Activated CD4-positive, alpha-beta memory T cell treated with anti-CD3 and anti-CD28 coated beads for 36 hours (primary cell): ENCODE data around the gene RTKN2. TPM values are rescaled to one million over a fixed set of nuclear protein-coding genes. Genes with fewer than 3 reads are reported as not detected.

ENCODE experiments used
- CTCF ChIA-PET: fragments of 350-600 bp; sonication (Branson Sonifier 250); formaldehyde crosslinking; loops from one replicate; lab custom pipeline; 2021; ENCODE audit warnings: antibody characterized with exemption, inconsistent platforms; lab: Charles Lee
- POLR2A ChIA-PET: fragments of 350-600 bp; sonication (Branson Sonifier 250); formaldehyde crosslinking; loops from one replicate; lab custom pipeline; 2021; ENCODE audit warnings: antibody characterized with exemption; lab: Charles Lee
- DNase-seq: peaks from one replicate; pipeline ENCODE4 v3.0.0-alpha.2; 2020
- H3K27ac Mint-ChIP-seq: one replicate; pipeline ENCODE4 v1.8.0; 2021; ENCODE audit warnings: mixed read lengths
- H3K27me3 Mint-ChIP-seq: one replicate; pipeline ENCODE4 v1.8.0; 2021; ENCODE audit warnings: mixed read lengths
- H3K36me3 Mint-ChIP-seq: one replicate; pipeline ENCODE4 v1.8.0; 2021; ENCODE audit warnings: mixed read lengths
- H3K4me1 Mint-ChIP-seq: one replicate; pipeline ENCODE4 v1.8.0; 2021; ENCODE audit warnings: low read depth, mixed read lengths
- H3K4me3 Mint-ChIP-seq: one replicate; pipeline ENCODE4 v1.8.0; 2021; ENCODE audit warnings: mild to moderate bottlenecking, mixed read lengths
- H3K9me3 Mint-ChIP-seq: one replicate; pipeline ENCODE4 v1.8.0; 2021; ENCODE audit warnings: mixed read lengths
- intact Hi-C: fragments of 100-400 bp; cut with micrococcal nuclease; formaldehyde crosslinking; loops from one replicate; pipeline ENCODE4 v1.15.1; 2023
- total RNA-seq, 2 experiments: library from RNA; stranded (reverse); gene quantifications; one replicate each; pipeline ENCODE4 v1.2.3, GENCODE V29; 2021

Gene RTKN2
- total RNA-seq, 2 experiments from 2014 or later: 5.1 to 5.9 TPM

DNA sequence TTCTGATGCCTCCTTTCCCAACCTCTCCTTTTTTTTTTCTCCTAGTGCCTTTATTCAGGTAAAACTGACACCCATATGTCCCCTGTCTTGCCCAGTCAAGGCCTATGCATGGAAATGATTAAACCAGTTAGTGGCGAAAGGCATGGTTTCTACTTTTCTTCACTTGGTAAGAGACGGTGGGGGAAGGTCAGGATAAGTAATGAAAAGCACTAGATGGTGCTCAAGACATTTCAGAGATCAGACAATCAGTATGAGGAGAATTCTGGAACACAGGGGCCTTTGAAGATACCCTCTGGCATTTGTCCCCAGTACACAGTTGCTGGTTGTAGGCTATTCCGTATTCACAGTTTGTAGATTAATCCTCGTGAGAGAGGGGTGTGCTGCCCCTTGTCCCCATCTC is 121.2 kb downstream of the RTKN2 start:
- Mint-ChIP-seq H3K4me1 (peaks cover 3% of the 10 kb centered on the region), H3K27ac (no peak overlapping the region), H3K9me3 (peaks cover 21% of the 10 kb centered on the region), H3K36me3 (peaks cover 5% of the 10 kb centered on the region), H3K4me3 (no peak overlapping the region), H3K27me3 (no peaks in the 10 kb centered on the region)
- POLR2A ChIA-PET: no interaction called here
- DNase-seq: no peak
- intact Hi-C loops: no loop called here
- CTCF ChIA-PET: no interaction called here

DNA sequence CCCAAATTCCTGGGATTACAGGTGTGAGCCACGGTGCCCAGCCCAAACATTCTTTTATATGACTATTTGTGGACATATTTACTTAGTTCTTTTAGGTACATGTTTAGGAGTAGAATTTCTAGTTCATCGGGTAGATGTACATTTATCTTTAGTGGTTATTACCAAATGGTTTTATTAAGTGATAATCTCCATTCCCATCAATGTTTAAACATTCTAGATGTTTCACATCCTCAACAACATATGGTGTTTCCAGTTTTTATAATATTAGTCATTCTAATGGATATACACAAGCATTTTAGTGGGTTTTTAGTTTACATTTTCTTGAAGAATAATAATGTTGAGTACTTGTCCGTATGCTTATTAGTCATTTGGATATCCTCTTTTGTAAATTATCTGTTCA is 131.7 kb downstream of the RTKN2 start:
- POLR2A ChIA-PET: no interaction called here
- Mint-ChIP-seq H3K27me3 (no peaks in the 10 kb centered on the region), H3K27ac (no peak overlapping the region), H3K9me3 (peaks cover 14% of the 10 kb centered on the region), H3K4me3 (no peak overlapping the region), H3K4me1 (peaks cover 5% of the 10 kb centered on the region), H3K36me3 (peaks cover 3% of the 10 kb centered on the region)
- CTCF ChIA-PET: no interaction called here
- no peak for DNase-seq
- intact Hi-C loops: no loop called here

DNA sequence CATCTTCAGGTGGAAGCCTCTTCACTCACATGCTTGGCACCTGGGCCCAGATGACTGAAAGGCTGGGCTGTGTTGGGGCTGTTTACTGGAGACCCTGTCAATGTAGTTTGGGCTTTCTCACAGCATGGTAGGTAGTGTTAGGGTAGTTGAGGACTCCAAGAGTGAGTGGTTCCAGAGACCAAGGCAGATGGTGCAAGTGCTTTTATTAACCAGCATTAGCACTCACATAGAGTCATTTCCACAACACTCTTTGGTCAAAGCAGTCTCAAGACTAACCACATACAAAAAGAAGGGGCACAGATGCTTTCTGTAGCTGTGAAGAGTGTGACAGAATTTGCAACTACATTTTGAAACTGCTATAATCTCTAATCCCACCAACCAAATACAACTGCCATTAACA is 135.0 kb downstream of the RTKN2 start:
- CTCF ChIA-PET: no interaction called here
- no peak for DNase-seq
- POLR2A ChIA-PET: no interaction called here
- Mint-ChIP-seq H3K4me3 (no peak overlapping the region), H3K27me3 (no peaks in the 10 kb centered on the region), H3K27ac (no peak overlapping the region), H3K9me3 (peaks cover 18% of the 10 kb centered on the region), H3K4me1 (peaks cover 5% of the 10 kb centered on the region), H3K36me3 (peaks cover 8% of the 10 kb centered on the region)
- intact Hi-C loops: no loop called here

Other genes starting within 250 kb of the RTKN2 start
- gene ZNF365, start 105.5 kb upstream of the RTKN2 start, total RNA-seq: 1 to 10 TPM; 1.2 to 1.4 TPM